ENCODE data around the gene DGKI.

DNA sequence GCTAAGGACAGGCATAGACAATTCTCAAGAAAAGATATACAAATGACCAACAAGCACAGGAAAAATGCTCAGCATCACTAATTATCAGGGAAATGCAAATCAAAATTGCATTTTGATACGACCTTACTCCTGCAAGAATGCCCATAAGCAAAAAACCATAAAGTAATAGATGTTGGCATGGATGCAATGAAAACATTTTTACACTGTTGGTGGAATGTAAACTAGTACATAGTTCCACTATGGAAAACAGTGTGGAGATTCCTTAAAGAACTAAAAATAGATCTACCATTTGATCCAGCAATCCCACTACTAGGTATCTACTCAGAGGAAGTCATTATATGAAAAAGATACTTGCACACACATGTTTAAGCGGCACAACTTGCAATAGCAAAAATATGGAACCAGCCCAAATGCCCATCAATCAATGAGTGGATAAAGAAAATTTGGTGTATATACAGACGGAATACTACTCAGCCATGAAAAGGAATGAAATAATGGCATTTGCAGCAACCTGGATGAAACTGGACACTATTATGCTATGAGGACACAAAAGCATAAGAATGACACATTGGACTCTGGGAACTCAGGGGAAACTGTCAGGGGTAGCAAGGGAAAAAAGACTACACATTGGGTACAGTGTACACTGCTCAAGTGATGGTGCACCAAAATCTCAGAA is 59.3 kb downstream of the DGKI start:
- TF ChIP-seq, protein P1, sequence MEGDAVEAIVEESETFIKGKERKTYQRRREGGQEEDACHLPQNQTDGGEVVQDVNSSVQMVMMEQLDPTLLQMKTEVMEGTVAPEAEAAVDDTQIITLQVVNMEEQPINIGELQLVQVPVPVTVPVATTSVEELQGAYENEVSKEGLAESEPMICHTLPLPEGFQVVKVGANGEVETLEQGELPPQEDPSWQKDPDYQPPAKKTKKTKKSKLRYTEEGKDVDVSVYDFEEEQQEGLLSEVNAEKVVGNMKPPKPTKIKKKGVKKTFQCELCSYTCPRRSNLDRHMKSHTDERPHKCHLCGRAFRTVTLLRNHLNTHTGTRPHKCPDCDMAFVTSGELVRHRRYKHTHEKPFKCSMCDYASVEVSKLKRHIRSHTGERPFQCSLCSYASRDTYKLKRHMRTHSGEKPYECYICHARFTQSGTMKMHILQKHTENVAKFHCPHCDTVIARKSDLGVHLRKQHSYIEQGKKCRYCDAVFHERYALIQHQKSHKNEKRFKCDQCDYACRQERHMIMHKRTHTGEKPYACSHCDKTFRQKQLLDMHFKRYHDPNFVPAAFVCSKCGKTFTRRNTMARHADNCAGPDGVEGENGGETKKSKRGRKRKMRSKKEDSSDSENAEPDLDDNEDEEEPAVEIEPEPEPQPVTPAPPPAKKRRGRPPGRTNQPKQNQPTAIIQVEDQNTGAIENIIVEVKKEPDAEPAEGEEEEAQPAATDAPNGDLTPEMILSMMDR (conservative IDR thresholded peaks at IDR 0.05): no peak
- no peak for TF ChIP-seq EZH2 (IDR thresholded peaks at IDR 0.05; ENCODE audit: low read depth)
